ENCODE data around the gene PRPH.
"Not testable (repeated sequence)": the region's sequence is repeated elsewhere in the genome, so short reads cannot be mapped to it uniquely, and the experiment has no call there.

Gene PRPH

GRCh38 chr12:49295082-49295936 lies at the start of gene PRPH:
Gene PRPH, plus strand, starts transcription at chr12:49295147. Its CDS starts 54 bp downstream, at chr12:49295201.
- DNase-seq (ENCODE audit: low read depth): no peak

GRCh38 chr12:49251357-49251756 lies 43.6 kb upstream of the PRPH start:
- DNase-seq (ENCODE audit: low read depth): no peak

- DNase-seq (ENCODE audit: low read depth): no peak
These were observed 41.8 kb upstream of the PRPH start for GRCh38 chr12:49253033-49253623.

DNA sequence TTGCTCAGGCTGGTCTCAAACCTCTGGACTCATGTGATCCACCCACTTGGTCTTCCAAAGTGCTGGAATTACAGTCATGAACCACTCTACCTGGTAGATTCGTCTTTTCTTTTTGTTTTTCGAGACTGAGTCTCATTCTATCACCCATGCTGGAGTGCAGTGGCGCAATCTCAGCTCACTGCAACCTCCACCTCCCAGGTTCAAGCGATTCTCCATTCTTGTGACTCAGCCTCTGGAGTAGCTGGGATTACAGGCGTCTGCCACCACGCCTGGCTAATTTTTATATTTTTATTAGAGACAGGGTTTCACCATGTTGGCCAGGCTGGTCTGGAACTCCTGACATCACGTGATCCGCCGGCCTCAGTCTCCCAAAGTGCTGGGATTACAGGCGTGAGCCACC lies 39.5 kb upstream of the PRPH start:
- not testable (repeated sequence) for DNase-seq (ENCODE audit: low read depth)

GRCh38 chr12:49255857-49256637 lies 38.9 kb upstream of the PRPH start:
- DNase-seq (ENCODE audit: low read depth): no peak

DNA sequence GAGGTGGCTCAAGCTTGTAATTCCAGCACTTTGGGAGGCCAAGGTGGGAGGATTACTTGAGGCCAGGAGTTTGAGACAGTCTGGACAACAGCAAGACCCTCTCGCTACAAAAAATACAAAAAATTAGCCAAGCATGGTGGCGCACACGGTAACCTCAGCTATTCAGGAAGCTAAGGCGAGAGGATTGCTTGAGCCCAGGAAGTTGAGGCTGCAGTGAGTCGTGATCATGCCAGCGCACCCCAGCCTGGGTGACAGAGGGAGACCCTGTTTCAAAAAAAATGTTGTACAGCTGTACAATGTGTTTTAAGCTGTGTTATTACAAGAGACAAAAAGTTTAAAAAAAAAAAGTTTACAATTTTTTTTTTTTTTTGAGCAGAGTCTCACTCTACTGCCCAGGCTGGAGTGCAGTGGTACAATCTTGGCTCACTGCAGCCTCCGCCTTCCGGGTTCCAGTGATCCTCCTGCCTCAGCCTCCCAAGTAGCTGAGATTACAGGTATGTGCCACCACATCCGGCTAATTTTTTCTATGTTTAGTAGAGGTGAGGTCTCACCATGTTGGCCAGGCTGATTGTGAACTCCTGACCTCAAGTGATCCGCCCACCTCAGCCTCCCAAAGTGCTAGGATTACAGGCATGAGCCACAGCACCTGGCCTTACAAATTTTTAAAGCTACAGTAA lies 37.3 kb upstream of the PRPH start:
- DNase-seq (ENCODE audit: low read depth): not testable (repeated sequence)

GRCh38 chr12:49259452-49259851 lies 35.5 kb upstream of the PRPH start:
- no peak for DNase-seq (ENCODE audit: low read depth)

- no peak for DNase-seq (ENCODE audit: low read depth)
These were observed 34.8 kb upstream of the PRPH start for GRCh38 chr12:49260166-49260565.

DNA sequence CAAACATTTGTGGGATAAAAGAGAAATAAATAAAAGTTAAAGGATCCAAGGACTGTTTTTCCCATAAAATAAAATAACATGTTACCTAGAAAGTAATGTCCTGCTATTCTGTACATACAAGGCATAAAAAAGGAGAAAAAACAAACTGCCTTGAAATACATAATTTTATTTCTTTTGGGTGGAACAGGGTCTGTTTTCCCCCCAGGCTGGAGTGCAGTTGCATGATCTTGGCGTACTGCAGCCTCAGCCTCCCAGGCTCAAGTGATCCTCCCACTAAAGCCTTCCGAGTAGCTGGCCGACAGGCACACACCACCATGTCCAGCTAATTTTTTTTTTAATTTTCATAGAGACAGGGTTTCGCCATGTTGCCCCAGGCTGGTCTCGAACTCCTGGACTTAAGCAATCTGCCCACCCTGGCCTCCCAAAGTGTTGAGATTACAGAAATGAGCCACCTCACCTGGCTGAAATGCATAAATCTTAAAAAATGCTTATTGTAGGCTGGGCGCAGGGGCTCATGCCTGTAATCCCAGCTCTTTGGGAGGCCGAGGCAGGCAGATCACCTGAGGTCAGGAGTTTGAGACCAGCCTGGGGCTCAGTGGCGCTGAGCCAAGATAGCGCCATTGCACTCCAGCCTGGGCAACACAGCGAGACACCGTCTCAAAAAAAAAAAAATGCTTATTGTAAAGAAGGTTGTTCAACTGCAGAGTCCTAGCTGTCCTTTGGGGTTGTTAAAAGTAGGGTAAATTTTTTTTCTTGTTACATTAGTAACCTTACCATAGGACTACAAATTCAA lies 34.2 kb upstream of the PRPH start:
- DNase-seq (ENCODE audit: low read depth): no peak

- no peak for DNase-seq (ENCODE audit: low read depth)
These were observed 33.2 kb upstream of the PRPH start for GRCh38 chr12:49261721-49262120.

DNA sequence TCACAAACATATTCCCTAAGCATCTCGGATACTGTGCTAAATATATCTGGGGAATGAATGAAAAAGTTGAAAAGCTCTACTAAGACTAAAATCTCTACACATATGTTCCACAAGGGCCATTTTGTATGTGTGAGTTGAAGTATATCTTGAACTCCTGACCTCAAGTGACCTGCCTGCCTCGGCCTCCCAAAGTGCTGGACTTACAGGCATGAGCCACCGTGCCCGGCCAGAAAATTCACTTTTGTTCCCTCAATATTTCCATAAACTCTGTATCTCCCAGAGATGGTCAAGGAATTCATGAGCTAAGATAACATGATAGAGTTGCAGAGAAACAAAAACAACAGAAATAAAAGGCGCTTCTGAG lies 31.6 kb upstream of the PRPH start:
- no peak for DNase-seq (ENCODE audit: low read depth)

- DNase-seq (ENCODE audit: low read depth): peak; percentile 16
These were observed 30.5 kb upstream of the PRPH start for GRCh38 chr12:49264466-49264872.

GRCh38 chr12:49264873-49265792 lies 29.8 kb upstream of the PRPH start, which contains the start of gene TUBA1C:
Gene TUBA1C, plus strand, starts transcription at chr12:49265082. Its CDS starts 100 bp downstream, at chr12:49265182.
- peak; percentile 83 for DNase-seq (ENCODE audit: low read depth)

DNA sequence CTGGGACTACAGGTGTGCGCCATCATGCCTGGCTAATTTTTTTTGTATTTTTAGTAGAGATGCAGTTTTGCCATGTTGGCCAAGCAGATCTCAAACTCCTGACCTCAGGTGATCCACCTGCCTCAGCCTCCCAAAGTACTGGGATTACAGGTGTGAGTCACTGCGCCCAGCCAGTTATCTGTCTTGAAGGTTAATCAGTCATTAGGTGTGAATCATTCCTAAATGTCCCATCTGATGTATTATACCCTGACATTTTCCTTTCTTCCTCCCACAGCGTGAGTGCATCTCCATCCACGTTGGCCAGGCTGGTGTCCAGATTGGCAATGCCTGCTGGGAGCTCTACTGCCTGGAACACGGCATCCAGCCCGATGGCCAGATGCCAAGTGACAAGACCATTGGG lies 25.8 kb upstream of the PRPH start:
- DNase-seq (ENCODE audit: low read depth): not testable (repeated sequence)

GRCh38 chr12:49272790-49273725 lies 21.9 kb upstream of the PRPH start:
- DNase-seq (ENCODE audit: low read depth): no peak

- no peak for DNase-seq (ENCODE audit: low read depth)
These were observed 21.1 kb upstream of the PRPH start for GRCh38 chr12:49273726-49274395.

DNA sequence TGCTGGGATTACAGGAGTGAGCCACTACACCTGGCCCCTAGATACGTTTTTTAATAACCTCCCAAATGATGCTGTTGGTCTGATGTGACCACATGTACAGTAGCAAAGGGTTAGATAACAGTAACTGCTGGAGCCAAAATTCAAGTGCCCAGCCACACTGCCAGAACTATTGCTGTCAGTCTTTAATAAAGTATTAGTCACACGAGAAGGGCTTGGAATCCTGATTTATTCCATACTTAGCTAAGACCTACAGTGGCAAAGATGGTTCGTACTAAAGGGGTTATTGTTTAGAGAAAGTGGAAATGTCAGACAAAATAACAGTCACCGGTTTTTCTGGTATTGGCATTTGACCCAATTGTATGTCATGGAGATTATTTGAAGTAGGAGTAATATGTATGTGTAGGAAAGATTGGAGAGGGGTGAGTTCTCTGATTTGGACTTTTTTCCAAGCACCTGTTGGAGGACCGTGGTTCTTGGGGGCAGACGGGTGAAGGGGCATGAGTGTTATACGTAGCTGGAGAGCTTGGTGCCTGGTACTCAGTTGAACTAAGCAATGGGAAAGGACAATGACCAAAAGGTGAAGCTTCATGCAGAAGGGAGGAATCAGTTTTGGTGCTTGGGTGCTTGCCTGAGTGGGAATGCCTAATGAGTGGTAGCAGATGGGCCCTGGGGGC lies 20.4 kb upstream of the PRPH start:
- DNase-seq (ENCODE audit: low read depth): no peak

Data from activated T-cell treated with anti-CD3 and anti-CD28 coated beads for 1 hour (primary cell).